ENCODE measurements around the gene TEX50.
A peak's percentile ranks its signal among the peaks of the same experiment; 100 is the strongest.
"Not testable (repeated sequence)": the region's sequence is repeated elsewhere in the genome, so short reads cannot be mapped to it uniquely, and the experiment has no call there.

TEX50 gene, protein sequence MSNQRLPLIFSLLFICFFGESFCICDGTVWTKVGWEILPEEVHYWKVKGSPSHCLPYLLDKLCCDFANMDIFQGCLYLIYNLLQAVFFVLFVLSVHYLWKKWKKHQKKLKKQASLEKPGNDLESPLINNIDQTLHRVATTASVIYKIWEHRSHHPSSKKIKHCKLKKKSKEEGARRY

DNA sequence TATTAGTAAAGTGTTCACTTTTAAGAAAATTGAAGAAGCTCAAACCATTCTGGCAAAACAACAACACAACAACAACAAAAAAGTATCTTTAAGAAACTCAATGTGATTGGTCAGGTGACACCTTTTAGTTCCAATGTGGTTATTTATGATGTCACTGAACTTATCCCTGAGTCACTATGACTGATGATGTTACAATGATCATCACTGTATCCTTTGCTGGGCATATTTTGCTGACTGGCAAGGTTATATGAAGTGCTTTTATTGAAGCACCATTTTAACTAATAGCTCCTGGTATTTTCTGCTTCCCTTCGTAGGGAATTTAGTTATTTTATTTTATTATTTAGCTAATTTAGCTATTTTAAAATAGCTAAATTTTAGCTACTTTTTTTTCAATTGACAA, at the start of gene TEX50:
TSS of gene TEX50 (plus strand) at position 223 of the 400 bp plus-strand sequence. CDS start 184 bp downstream, outside the sequence.
- no peak within 1 kb of the TSS for H3K4me3 ChIP-seq (ENCODE audit: low read depth, low read length)
- TF ChIP-seq CTCF (IDR thresholded peaks at IDR 0.05; ENCODE audit: low read depth, low read length) (no peak), POLR2A (IDR thresholded peaks at IDR 0.05; ENCODE audit: extremely low read depth, insufficient read length) (no peak), MAX (IDR thresholded peaks at IDR 0.05; ENCODE audit: low read depth, low read length) (no peak), MYC (IDR thresholded peaks at IDR 0.05; ENCODE audit: low read depth, low read length) (no peak)
- no peak for DNase-seq (ENCODE audit: low read depth)

DNA sequence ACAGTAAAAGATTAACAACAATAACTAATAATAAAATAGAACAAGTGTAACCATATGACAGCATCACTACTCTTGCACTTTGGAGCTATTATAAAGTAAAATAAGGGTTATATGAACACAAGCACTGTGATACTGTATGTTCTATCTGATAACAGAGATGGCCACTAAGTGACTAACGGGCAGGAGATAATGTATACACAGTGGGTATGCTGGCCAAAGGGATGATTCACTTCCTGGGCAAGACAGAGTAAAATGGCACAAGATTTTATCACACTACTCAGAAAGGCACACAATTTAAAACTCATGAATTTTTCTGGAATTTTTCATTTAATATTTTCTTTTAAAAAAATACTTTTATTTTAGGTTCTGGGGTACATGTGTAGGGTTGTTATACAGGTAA, 44.6 kb upstream of the TEX50 start:
- TF ChIP-seq POLR2A (IDR thresholded peaks at IDR 0.05; ENCODE audit: extremely low read depth, insufficient read length) (no peak), MAX (IDR thresholded peaks at IDR 0.05; ENCODE audit: low read depth, low read length) (no peak), CTCF (IDR thresholded peaks at IDR 0.05; ENCODE audit: low read depth, low read length) (no peak), MYC (IDR thresholded peaks at IDR 0.05; ENCODE audit: low read depth, low read length) (no peak)
- no peak overlapping the region for H3K4me3 ChIP-seq (ENCODE audit: low read depth, low read length)
- DNase-seq (ENCODE audit: low read depth) = peak; percentile 30

DNA sequence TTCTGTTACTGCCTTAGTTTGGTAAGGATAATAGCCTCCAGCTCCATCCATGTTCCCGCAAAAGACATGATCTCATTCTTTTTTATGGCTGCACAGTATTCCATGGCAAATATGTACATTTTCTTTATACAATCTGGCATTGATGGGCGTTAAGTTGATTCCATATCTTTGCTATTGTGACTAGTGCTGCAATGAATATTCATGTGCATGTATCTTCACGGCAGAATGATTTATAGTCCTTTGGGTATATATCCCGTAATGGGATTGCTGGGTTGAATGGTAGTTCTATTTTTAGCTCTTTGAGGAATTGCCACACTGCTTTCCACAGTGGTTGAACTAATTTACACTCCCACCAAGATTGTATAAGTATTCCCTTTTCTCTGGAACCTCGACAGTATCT, 44.0 kb upstream of the TEX50 start:
- DNase-seq (ENCODE audit: low read depth); H3K4me3 ChIP-seq (ENCODE audit: low read depth, low read length): not testable (repeated sequence)

- no peak overlapping the region for H3K4me3 ChIP-seq (ENCODE audit: low read depth, low read length)
- no peak for DNase-seq (ENCODE audit: low read depth)
- TF ChIP-seq CTCF (IDR thresholded peaks at IDR 0.05; ENCODE audit: low read depth, low read length) = no peak
Observed at GRCh38 chr1:173596097-173596825, 38.9 kb upstream of the TEX50 start.

DNA sequence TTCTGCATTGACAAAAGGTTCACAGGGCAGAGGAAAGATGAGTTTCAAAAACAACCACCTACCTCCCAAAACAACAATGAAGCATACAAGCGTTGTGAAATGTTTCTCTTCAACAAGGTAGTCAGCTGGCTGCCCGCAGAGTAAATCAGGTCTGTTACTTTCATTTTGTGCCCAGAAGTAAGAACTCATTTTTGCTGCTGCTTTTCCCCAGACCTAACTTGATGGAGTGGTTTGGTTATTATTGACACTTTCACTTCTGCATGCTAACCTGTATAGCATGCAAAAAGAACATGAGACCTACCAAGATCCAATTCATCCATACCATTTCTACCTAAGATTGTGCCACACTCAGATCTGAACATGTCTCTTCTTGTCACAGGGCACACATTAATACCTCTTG, 33.5 kb upstream of the TEX50 start:
- DNase-seq (ENCODE audit: low read depth) = no peak
- TF ChIP-seq MYC (IDR thresholded peaks at IDR 0.05; ENCODE audit: low read depth, low read length) = no peak
- TF ChIP-seq POLR2A (IDR thresholded peaks at IDR 0.05; ENCODE audit: extremely low read depth, insufficient read length) = no peak
- no peak for TF ChIP-seq CTCF (IDR thresholded peaks at IDR 0.05; ENCODE audit: low read depth, low read length)
- TF ChIP-seq MAX (IDR thresholded peaks at IDR 0.05; ENCODE audit: low read depth, low read length) = no peak
- no peak overlapping the region for H3K4me3 ChIP-seq (ENCODE audit: low read depth, low read length)

DNA sequence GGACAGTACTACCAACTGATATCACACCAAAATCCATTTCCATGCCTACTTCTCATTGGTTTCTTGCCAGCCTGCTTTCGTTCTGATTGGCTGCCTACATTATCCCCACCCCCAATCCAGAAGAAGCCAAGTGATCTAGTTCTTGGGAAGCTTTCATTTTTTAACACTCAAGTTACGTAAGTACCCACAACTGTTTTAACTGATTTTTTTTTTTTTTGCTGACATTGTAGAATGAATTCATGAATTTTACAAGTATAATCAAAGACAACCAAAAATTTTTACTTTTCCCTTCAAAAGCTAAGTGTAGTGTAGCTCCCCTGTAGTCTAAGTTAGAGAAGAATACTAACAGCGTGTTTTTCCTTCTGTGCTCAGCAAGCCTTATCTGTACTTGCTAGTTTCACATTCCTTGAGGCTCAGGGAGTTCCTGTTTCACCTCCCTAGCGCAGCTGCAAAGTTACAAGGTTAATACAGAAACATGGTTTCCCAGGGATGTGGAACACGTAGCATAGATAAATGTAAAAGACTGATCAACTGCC, 32.0 kb upstream of the TEX50 start, which contains the start of gene SLC9C2:
TSS of gene SLC9C2 (minus strand) at position 17 of the 536 bp plus-strand sequence. CDS start 1,296 bp downstream, outside the sequence.
- no peak within 1 kb of the TSS for H3K4me3 ChIP-seq (ENCODE audit: low read depth, low read length)
- TF ChIP-seq MYC (IDR thresholded peaks at IDR 0.05; ENCODE audit: low read depth, low read length) (no peak), CTCF (IDR thresholded peaks at IDR 0.05; ENCODE audit: low read depth, low read length) (no peak), POLR2A (IDR thresholded peaks at IDR 0.05; ENCODE audit: extremely low read depth, insufficient read length) (no peak), MAX (IDR thresholded peaks at IDR 0.05; ENCODE audit: low read depth, low read length) (no peak)
- DNase-seq (ENCODE audit: low read depth) = peak; percentile 45
